Liver (tissue), 9 donors: Measurements from ENCODE around the gene TOM1L2. TPM values are rescaled to one million over a fixed set of nuclear protein-coding genes. Genes with fewer than 3 reads are reported as not detected.

Source experiments
- DNase-seq: peaks from one replicate; pipeline ENCODE4 v3.0.0-alpha.2; 2017; ENCODE audit warnings: low spot score
- H3K27ac ChIP-seq, 2 donors: one replicate each; pipeline ENCODE4 v1.7.0; 2013; ENCODE audit warnings: inconsistent platforms in 2 of 2, low read length in 2 of 2, control low read depth in 1 of 2, low read depth in 1 of 2, mild to moderate bottlenecking in 1 of 2
- H3K27me3 ChIP-seq, 4 donors: one replicate each; pipeline versions ENCODE4 v1.6.1 to v1.7.0; 2013; ENCODE audit warnings: low read length in 3 of 4, inconsistent platforms in 1 of 4, mild to moderate bottlenecking in 1 of 4, moderate library complexity in 1 of 4; ENCODE audit not compliant: control insufficient read depth in 4 of 4, insufficient read depth in 4 of 4
- H3K36me3 ChIP-seq, 4 donors: one replicate each; pipeline versions ENCODE4 v1.6.1 to v1.7.0; 2013; ENCODE audit warnings: low read length in 3 of 4, mild to moderate bottlenecking in 3 of 4, low read depth in 1 of 4, moderate library complexity in 1 of 4; ENCODE audit not compliant: control insufficient read depth in 4 of 4, insufficient read depth in 3 of 4
- H3K4me1 ChIP-seq, 4 donors: one replicate each; pipeline versions ENCODE4 v1.6.1 to v1.7.0; 2013; ENCODE audit warnings: low read length in 3 of 4, mild to moderate bottlenecking in 3 of 4, moderate library complexity in 1 of 4; ENCODE audit not compliant: control insufficient read depth in 4 of 4, insufficient read depth in 4 of 4
- H3K4me3 ChIP-seq, 3 donors: one replicate each; pipeline versions ENCODE4 v1.6.1 to v1.7.0; 2013; ENCODE audit warnings: low read length in 3 of 3, control low read depth in 1 of 3, low read depth in 1 of 3, mild to moderate bottlenecking in 1 of 3
- H3K9ac ChIP-seq, 2 donors: one replicate each; pipeline ENCODE4 v1.7.0; 2013; ENCODE audit warnings: low read length in 2 of 2, mild to moderate bottlenecking in 2 of 2, moderate library complexity in 2 of 2, control low read depth in 1 of 2, low read depth in 1 of 2
- H3K9me3 ChIP-seq, 4 donors: one replicate each; pipeline versions ENCODE4 v1.6.1 to v1.7.0; 2013; ENCODE audit warnings: low read length in 3 of 4; ENCODE audit not compliant: control insufficient read depth in 4 of 4
- EGR1 ChIP-seq, 2 donors: IDR thresholded peaks; 2 replicates each; pipeline ENCODE4 v1.6.1; 2016 to 2018; ENCODE audit warnings: antibody characterized with exemption in 2 of 2, low read depth in 2 of 2
- FOXA1 ChIP-seq: IDR thresholded peaks from 2 replicates; pipeline ENCODE4 v1.6.1; 2016; ENCODE audit warnings: antibody characterized with exemption
- FOXA2 ChIP-seq: IDR thresholded peaks from 2 replicates; pipeline ENCODE4 v1.6.1; 2016; ENCODE audit warnings: antibody characterized with exemption
- GABPA ChIP-seq, 2 donors: IDR thresholded peaks in 1 of 2; conservative IDR thresholded peaks in 1 of 2; 2 replicates each; pipeline ENCODE4 v1.6.1; 2016; ENCODE audit warnings: antibody characterized with exemption in 2 of 2, mild to moderate bottlenecking in 1 of 2, moderate library complexity in 1 of 2
- HNF4A ChIP-seq, 2 donors: conservative IDR thresholded peaks; 2 replicates each; pipeline ENCODE4 v1.6.1; 2016; ENCODE audit warnings: antibody characterized with exemption in 2 of 2, mild to moderate bottlenecking in 2 of 2
- HNF4G ChIP-seq: IDR thresholded peaks from 2 replicates; pipeline ENCODE4 v1.6.1; 2016; ENCODE audit warnings: antibody characterized with exemption
- JUND ChIP-seq, 2 donors: IDR thresholded peaks; 2 replicates each; pipeline ENCODE4 v1.6.1; 2016; ENCODE audit warnings: antibody characterized with exemption in 2 of 2
- NR2F2 ChIP-seq: IDR thresholded peaks from 2 replicates; pipeline ENCODE4 v1.6.1; 2016; ENCODE audit warnings: antibody characterized with exemption
- RXRA ChIP-seq, 2 donors: IDR thresholded peaks; 2 replicates each; pipeline ENCODE4 v1.6.1; 2017 to 2018; ENCODE audit warnings: antibody characterized with exemption in 2 of 2, mild to moderate bottlenecking in 1 of 2
- TAF1 ChIP-seq: conservative IDR thresholded peaks from 2 replicates; pipeline ENCODE4 v1.6.1; 2016; ENCODE audit warnings: antibody characterized with exemption, mild to moderate bottlenecking
- YY1 ChIP-seq: IDR thresholded peaks from 2 replicates; pipeline ENCODE4 v1.6.1; 2016; ENCODE audit warnings: antibody characterized with exemption, mild to moderate bottlenecking
- WGBS: extraction: QIAGEN DNeasy Blood & Tissue Kit; methylation state at CpG from one replicate; pipeline ENCODE4 v1.1.7; 2013; 5-methylcytosine and 5-hydroxymethylcytosine counted together
- polyA plus RNA-seq, 2 donors: library from polyadenylated mRNA; stranded (reverse) in 1 of 2; unstranded in 1 of 2; fragments of 200-250 nt in 1 of 2; fragments of >200 nt in 1 of 2; fragmentation: Nextera tagmentation in 1 of 2; extraction: Ambion mirVana in 1 of 2; gene quantifications; one replicate each; pipeline versions ENCODE4 v1.2.1 to v1.2.3, GENCODE V29; 2013 to 2015
- total RNA-seq, 2 donors: library from RNA; depleted of rRNA; stranded (reverse); fragments of >200 nt; gene quantifications; one replicate each; pipeline ENCODE4 v1.2.3, GENCODE V29; 2014
- TF ChIP-seq, protein P1 (sequence below): IDR thresholded peaks from 2 replicates; pipeline ENCODE4 v1.6.1; 2016; ENCODE audit warnings: antibody characterized with exemption, mild to moderate bottlenecking
- TF ChIP-seq, protein P2 (sequence below): IDR thresholded peaks from 2 replicates; pipeline ENCODE4 v1.6.1; 2016; ENCODE audit warnings: antibody characterized with exemption
- TF ChIP-seq, protein P3 (sequence below): fragments of 150-350 bp; IDR thresholded peaks from 2 replicates; pipeline ENCODE4 v1.5.1; 2017; ENCODE audit warnings: improper control_type of control experiment, low read depth, low read length; ENCODE audit not compliant: missing input control
- donor health status: healthy.
- donor health status: healthy.
- donor health status: healthy.
- donor health status: healthy.
- donor health status: healthy.

Gene TOM1L2
- total and polyA plus RNA-seq, 4 donors: 5.0 to 24.0 (median 9.3) TPM

DNA sequence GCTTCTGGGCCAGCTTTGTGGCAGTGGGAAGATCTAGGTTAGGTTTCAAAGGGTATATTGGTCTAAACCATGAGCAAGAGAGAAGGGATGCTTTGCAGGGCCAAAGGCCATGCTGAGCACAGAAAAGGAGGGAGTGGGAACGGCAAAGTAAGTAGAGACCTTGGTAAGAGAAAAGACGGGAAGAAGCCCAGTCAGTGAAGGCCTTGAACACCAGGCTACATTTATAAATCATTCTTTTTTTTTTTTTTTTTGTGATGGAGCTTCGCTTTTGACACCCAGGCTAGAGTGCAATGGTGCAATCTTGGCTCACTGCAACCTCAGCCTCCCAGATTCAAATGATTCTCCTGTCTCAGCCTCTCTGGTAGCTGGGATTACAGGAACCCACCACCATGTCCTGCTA lies 18.1 kb downstream of the TOM1L2 start (continued):
- TF ChIP-seq, protein P1, sequence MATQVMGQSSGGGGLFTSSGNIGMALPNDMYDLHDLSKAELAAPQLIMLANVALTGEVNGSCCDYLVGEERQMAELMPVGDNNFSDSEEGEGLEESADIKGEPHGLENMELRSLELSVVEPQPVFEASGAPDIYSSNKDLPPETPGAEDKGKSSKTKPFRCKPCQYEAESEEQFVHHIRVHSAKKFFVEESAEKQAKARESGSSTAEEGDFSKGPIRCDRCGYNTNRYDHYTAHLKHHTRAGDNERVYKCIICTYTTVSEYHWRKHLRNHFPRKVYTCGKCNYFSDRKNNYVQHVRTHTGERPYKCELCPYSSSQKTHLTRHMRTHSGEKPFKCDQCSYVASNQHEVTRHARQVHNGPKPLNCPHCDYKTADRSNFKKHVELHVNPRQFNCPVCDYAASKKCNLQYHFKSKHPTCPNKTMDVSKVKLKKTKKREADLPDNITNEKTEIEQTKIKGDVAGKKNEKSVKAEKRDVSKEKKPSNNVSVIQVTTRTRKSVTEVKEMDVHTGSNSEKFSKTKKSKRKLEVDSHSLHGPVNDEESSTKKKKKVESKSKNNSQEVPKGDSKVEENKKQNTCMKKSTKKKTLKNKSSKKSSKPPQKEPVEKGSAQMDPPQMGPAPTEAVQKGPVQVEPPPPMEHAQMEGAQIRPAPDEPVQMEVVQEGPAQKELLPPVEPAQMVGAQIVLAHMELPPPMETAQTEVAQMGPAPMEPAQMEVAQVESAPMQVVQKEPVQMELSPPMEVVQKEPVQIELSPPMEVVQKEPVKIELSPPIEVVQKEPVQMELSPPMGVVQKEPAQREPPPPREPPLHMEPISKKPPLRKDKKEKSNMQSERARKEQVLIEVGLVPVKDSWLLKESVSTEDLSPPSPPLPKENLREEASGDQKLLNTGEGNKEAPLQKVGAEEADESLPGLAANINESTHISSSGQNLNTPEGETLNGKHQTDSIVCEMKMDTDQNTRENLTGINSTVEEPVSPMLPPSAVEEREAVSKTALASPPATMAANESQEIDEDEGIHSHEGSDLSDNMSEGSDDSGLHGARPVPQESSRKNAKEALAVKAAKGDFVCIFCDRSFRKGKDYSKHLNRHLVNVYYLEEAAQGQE: no peak
- TF ChIP-seq GABPA (IDR thresholded peaks at IDR 0.05 in 1 of 2, conservative IDR thresholded peaks at IDR 0.05 in 1 of 2) (no peak), NR2F2 (no peak)

DNA sequence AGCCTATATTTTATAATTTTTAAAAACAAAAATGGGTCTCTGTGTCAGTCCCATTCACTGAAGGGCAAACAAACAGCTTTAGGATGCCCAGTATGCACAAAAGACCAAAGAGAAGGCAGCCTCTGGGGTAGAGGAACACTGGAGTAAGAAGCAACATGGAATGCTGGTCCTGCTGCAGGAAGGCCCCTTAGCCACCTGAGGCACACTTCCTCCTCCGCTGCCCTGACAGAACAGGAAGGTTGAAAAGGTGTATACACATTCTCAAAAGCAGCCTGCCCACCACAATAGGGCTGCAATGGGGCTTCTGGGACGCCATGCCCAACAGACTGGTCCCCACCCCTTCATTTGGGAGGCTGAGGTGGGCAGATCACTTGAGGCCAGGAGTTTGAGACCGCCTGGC lies 19.5 kb downstream of the TOM1L2 start:
- Histone ChIP-seq H3K36me3 (no peaks in the 10 kb centered on the region), H3K4me3 (no peak overlapping the region), H3K9me3 (no peaks in the 10 kb centered on the region), H3K27ac (no peak overlapping the region), H3K27me3 (no peaks in the 10 kb centered on the region), H3K4me1 (peaks cover 0 to 3% (median 0%) of the 10 kb centered on the region in 4 donors), H3K9ac (no peak overlapping the region)
- WGBS: 98% methylated on average over 3 of the region's 3 CpGs
- TF ChIP-seq RXRA (IDR thresholded peaks at IDR 0.05) (no peak), YY1 (no peak), HNF4G (no peak), TAF1 (no peak), HNF4A (conservative IDR thresholded peaks at IDR 0.05) (no peak), EGR1 (IDR thresholded peaks at IDR 0.05; ENCODE audit: low read depth in 2 of 2) (no peak), JUND (IDR thresholded peaks at IDR 0.05) (no peak), FOXA2 (no peak), FOXA1 (no peak), NR2F2 (no peak)
- TF ChIP-seq, protein P2, sequence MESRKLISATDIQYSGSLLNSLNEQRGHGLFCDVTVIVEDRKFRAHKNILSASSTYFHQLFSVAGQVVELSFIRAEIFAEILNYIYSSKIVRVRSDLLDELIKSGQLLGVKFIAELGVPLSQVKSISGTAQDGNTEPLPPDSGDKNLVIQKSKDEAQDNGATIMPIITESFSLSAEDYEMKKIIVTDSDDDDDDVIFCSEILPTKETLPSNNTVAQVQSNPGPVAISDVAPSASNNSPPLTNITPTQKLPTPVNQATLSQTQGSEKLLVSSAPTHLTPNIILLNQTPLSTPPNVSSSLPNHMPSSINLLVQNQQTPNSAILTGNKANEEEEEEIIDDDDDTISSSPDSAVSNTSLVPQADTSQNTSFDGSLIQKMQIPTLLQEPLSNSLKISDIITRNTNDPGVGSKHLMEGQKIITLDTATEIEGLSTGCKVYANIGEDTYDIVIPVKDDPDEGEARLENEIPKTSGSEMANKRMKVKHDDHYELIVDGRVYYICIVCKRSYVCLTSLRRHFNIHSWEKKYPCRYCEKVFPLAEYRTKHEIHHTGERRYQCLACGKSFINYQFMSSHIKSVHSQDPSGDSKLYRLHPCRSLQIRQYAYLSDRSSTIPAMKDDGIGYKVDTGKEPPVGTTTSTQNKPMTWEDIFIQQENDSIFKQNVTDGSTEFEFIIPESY: no peak
- TF ChIP-seq, protein P3, sequence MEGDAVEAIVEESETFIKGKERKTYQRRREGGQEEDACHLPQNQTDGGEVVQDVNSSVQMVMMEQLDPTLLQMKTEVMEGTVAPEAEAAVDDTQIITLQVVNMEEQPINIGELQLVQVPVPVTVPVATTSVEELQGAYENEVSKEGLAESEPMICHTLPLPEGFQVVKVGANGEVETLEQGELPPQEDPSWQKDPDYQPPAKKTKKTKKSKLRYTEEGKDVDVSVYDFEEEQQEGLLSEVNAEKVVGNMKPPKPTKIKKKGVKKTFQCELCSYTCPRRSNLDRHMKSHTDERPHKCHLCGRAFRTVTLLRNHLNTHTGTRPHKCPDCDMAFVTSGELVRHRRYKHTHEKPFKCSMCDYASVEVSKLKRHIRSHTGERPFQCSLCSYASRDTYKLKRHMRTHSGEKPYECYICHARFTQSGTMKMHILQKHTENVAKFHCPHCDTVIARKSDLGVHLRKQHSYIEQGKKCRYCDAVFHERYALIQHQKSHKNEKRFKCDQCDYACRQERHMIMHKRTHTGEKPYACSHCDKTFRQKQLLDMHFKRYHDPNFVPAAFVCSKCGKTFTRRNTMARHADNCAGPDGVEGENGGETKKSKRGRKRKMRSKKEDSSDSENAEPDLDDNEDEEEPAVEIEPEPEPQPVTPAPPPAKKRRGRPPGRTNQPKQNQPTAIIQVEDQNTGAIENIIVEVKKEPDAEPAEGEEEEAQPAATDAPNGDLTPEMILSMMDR: no peak
- TF ChIP-seq, protein P1: no peak
- no peak for DNase-seq
